HL-60 (cell line): Measurements from ENCODE around the gene SCAI.

Source experiments
- DNase-seq, 2 experiments: peaks; one replicate each; pipeline ENCODE4 v3.0.0-alpha.2; 2010 to 2020; ENCODE audit warnings: low read depth in 1 of 2, low spot score in 1 of 2
- H3K27ac ChIP-seq: fragments of 250-450 bp; sonication (Bioruptor Pico); replicated peaks from 2 replicates; pipeline ENCODE4 v1.5.1; 2020; ENCODE audit warnings: mild to moderate bottlenecking, moderate library complexity
- H3K27me3 ChIP-seq: fragments of 250-450 bp; sonication (Bioruptor Pico); 2 replicates; pipeline ENCODE4 v1.5.1; 2021; ENCODE audit warnings: mild to moderate bottlenecking, moderate library complexity; ENCODE audit not compliant: insufficient read depth, poor library complexity, severe bottlenecking
- H3K4me3 ChIP-seq: replicated peaks from 2 replicates; pipeline ENCODE4 v1.5.1; 2011; ENCODE audit warnings: mild to moderate bottlenecking, control low read depth, low read length; ENCODE audit not compliant: insufficient read depth
- GABPA ChIP-seq: IDR thresholded peaks from 2 replicates; pipeline ENCODE4 v1.6.1; 2012; ENCODE audit warnings: low read depth
- POLR2AphosphoS5 ChIP-seq: IDR thresholded peaks from 2 replicates; pipeline ENCODE4 v1.6.1; 2012; ENCODE audit warnings: low read depth
- SPI1 ChIP-seq: IDR thresholded peaks from 2 replicates; pipeline ENCODE4 v1.6.1; 2012; ENCODE audit warnings: low read depth, mild to moderate bottlenecking, borderline replicate concordance
- TF ChIP-seq, protein P1 (sequence below): IDR thresholded peaks from 2 replicates; pipeline ENCODE4 v1.6.1; 2012; ENCODE audit warnings: low read depth; ENCODE audit not compliant: insufficient replicate concordance
- TF ChIP-seq, protein P2 (sequence below): IDR thresholded peaks from one replicate; pipeline ENCODE4 v1.5.1; 2011; ENCODE audit warnings: low read length, control low read depth, inconsistent platforms; ENCODE audit not compliant: insufficient read depth

The SCAI gene

DNA sequence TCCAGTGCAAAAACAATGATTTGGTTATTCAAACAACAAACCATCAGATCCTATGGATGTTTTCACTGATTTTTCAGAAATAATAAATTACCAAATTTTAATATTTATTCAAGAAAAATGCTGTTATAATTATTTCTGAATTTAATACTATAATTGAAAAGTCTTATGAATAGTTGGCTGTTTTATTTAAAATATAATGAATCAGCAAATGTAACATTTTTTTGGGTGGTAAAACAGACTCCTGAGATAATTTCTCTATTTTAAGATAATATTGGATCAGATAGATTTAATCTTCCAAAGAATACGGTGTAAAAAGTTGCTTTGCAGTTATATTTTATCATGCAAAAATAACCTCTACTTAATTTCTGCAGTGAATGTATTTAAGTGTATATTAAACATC is 197.2 kb downstream of the SCAI start:
- Histone ChIP-seq H3K27me3 (no peaks in the 10 kb centered on the region), H3K27ac (no peak overlapping the region), H3K4me3 (no peak overlapping the region)
- no peak for DNase-seq
- TF ChIP-seq, protein P1, sequence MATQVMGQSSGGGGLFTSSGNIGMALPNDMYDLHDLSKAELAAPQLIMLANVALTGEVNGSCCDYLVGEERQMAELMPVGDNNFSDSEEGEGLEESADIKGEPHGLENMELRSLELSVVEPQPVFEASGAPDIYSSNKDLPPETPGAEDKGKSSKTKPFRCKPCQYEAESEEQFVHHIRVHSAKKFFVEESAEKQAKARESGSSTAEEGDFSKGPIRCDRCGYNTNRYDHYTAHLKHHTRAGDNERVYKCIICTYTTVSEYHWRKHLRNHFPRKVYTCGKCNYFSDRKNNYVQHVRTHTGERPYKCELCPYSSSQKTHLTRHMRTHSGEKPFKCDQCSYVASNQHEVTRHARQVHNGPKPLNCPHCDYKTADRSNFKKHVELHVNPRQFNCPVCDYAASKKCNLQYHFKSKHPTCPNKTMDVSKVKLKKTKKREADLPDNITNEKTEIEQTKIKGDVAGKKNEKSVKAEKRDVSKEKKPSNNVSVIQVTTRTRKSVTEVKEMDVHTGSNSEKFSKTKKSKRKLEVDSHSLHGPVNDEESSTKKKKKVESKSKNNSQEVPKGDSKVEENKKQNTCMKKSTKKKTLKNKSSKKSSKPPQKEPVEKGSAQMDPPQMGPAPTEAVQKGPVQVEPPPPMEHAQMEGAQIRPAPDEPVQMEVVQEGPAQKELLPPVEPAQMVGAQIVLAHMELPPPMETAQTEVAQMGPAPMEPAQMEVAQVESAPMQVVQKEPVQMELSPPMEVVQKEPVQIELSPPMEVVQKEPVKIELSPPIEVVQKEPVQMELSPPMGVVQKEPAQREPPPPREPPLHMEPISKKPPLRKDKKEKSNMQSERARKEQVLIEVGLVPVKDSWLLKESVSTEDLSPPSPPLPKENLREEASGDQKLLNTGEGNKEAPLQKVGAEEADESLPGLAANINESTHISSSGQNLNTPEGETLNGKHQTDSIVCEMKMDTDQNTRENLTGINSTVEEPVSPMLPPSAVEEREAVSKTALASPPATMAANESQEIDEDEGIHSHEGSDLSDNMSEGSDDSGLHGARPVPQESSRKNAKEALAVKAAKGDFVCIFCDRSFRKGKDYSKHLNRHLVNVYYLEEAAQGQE, result no peak
- TF ChIP-seq, protein P2, sequence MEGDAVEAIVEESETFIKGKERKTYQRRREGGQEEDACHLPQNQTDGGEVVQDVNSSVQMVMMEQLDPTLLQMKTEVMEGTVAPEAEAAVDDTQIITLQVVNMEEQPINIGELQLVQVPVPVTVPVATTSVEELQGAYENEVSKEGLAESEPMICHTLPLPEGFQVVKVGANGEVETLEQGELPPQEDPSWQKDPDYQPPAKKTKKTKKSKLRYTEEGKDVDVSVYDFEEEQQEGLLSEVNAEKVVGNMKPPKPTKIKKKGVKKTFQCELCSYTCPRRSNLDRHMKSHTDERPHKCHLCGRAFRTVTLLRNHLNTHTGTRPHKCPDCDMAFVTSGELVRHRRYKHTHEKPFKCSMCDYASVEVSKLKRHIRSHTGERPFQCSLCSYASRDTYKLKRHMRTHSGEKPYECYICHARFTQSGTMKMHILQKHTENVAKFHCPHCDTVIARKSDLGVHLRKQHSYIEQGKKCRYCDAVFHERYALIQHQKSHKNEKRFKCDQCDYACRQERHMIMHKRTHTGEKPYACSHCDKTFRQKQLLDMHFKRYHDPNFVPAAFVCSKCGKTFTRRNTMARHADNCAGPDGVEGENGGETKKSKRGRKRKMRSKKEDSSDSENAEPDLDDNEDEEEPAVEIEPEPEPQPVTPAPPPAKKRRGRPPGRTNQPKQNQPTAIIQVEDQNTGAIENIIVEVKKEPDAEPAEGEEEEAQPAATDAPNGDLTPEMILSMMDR, result no peak
- TF ChIP-seq SPI1 (no peak), GABPA (no peak), POLR2AphosphoS5 (no peak)

DNA sequence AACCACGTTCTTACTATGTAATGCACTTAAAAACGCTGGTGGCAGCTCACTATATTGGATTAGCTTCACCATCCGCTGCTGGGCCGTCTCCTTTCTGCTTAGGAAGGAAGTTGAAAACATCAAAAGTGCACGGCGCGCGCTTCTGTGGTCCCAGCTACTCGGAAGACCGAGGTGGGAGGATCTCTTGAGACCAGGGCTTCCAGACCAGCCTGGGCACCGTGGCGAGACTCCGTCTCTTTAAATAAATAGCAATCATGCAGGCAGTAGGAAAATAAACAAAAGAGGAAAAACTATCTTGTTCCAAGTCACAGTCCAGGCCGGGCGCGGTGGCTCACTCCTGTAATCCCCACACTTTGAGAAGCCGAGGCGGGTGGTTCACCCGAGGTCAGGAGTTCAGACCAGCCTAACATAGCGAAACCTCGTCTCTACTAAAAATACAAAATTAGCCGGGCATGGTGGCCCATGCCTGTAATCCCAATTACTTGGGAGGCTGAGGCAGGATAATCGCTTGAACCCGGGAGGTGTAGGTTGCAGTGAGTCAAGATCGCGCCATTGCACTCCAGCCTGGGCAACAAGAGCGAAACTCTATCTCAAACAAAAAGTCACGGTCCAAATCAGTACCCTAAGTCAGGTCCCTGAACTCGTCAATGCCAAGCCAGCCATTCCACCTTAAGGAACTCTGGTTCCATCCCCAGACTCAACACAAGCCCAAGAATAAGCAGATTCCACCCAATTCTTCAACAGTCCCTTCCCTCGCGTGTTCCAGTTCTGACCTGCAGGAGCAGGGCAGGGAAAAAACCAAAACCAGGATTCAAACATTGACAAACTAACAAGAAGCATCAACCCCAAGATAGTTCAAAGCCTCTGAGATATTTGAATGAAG is 201.4 kb downstream of the SCAI start:
- peak overlapping the region; percentile 90 for H3K27ac ChIP-seq
- peak; percentile 27 to 77 for DNase-seq
- H3K27me3 ChIP-seq, result no peaks in the 10 kb centered on the region
- TF ChIP-seq SPI1 (peak; percentile 50; the same call in 1 of the 2 replicates), GABPA (no peak)
- peak overlapping the region; percentile 94 for H3K4me3 ChIP-seq

DNA sequence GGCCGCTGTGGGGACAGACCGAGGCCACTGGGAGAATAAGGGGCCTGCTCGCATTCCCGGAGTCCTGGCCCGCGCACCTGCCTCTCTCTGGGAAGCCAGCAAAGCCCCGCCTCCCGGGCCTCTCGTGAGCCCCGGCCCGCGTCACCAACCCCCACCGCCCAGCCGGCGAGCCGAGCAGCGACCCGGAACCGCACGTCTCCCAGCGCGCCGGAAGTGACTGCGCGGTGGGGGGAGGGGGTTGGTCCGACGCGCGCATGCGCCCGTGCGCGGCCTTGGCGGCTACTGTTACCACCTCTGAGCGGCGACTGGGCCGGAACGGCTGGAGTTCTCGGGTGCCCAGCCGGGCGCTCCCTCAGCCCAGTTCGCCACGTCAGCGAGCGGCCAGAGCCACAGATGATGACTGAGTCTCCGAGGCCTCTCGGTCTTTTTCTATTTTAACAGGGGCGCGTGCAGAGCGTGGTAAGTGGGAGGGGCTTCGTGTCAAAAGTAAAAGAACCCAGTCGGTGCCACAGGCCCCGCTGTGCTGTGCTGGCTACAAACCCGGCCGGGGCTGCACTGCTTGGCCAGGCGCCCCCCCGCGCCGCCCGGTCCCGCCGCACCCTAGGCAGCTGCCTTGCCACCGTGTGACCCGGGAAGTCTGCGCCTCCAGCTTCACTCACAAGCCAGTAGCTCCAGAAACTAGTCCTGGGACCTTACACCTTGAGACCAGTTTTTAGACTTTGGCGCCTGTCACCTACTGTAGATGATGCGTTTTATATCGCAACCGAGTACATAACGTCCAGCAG is 202.2 kb downstream of the SCAI start, which contains the start of gene GOLGA1:
Gene GOLGA1 (minus strand): TSS at position 190 of the 785 bp plus-strand sequence. CDS start 2,372 bp downstream, outside the sequence.
- H3K4me3 ChIP-seq, result peak within 1 kb of the TSS; percentile 94
- TF ChIP-seq, protein P1, result no peak
- peak; percentile 91 for TF ChIP-seq GABPA
- peak; percentile 82 for TF ChIP-seq POLR2AphosphoS5
- TF ChIP-seq, protein P2, result no peak
- no peak for TF ChIP-seq SPI1
- peak; percentile 90 to 91 for DNase-seq
- peak within 1 kb of the TSS; percentile 90 for H3K27ac ChIP-seq
- H3K27me3 ChIP-seq, result no peaks in the 10 kb centered on the region

DNA sequence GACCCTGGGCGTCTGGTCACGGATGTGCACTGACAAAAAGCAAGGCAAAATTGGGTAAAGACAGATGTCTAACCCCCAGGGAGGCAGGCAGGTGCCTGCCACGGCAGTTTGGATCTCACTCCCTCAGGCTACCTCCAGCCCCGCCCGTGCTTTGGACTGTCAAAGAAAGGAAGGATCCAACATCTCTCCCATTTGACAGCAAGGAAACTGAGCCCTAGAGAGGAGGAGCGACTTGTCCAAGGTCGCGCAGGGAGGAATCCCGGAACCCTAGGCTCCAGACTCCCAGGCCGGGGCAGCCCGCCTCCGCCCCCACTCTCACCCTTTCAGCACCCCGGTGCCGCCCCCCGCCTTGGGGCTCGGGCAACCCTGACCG is 202.8 kb downstream of the SCAI start:
- Histone ChIP-seq H3K4me3 (peak overlapping the region; percentile 94), H3K27ac (peak overlapping the region; percentile 90), H3K27me3 (no peaks in the 10 kb centered on the region)
- DNase-seq, result no peak
- TF ChIP-seq, protein P1, result no peak
- TF ChIP-seq, protein P2, result no peak
- TF ChIP-seq POLR2AphosphoS5 (no peak), GABPA (no peak), SPI1 (no peak)
